Naive thymus-derived CD8-positive, alpha-beta T cell (primary cell): Measurements from ENCODE around the gene SLC2A9. TPM values are rescaled to one million over a fixed set of nuclear protein-coding genes. Genes with fewer than 3 reads are reported as not detected.

Experiments used
- ATAC-seq, 2 donors: fragments of 150-1000 bp; cut with Tn5 transposase in 1 of 2; sonication (Bioruptor Pico), chemical (Tn5 transposase) in 1 of 2; 1 replicate in 1 of 2; 2 replicates in 1 of 2; pipeline ENCODE4 v1.10.0; 2021; ENCODE audit warnings: mild to moderate bottlenecking in 2 of 2, moderate library complexity in 2 of 2
- POLR2A ChIA-PET: fragments of 350-600 bp; sonication (Branson Sonifier 250); formaldehyde crosslinking; loops from one replicate; lab custom pipeline; 2021; ENCODE audit warnings: antibody characterized with exemption; lab: Charles Lee
- DNase-seq, 10 donors: peaks; one replicate each; pipeline versions ENCODE4 v3.0.0 to v3.0.0-alpha.2; 2020 to 2022
- H3K27ac Mint-ChIP-seq, 10 donors: one replicate each; pipeline ENCODE4 v1.8.0; 2020 to 2022; ENCODE audit warnings: mild to moderate bottlenecking in 10 of 10, mixed read lengths in 10 of 10, moderate library complexity in 4 of 10, inconsistent platforms in 1 of 10
- H3K27me3 Mint-ChIP-seq, 5 donors: one replicate each; pipeline ENCODE4 v1.8.0; 2021 to 2022; ENCODE audit warnings: mixed read lengths in 5 of 5
- H3K36me3 Mint-ChIP-seq, 3 donors: one replicate each; pipeline ENCODE4 v1.8.0; 2020 to 2022; ENCODE audit warnings: mixed read lengths in 3 of 3, mild to moderate bottlenecking in 2 of 3, inconsistent platforms in 1 of 3
- H3K4me1 Mint-ChIP-seq, 4 donors: one replicate each; pipeline ENCODE4 v1.8.0; 2021 to 2022; ENCODE audit warnings: mixed read lengths in 4 of 4
- H3K4me3 Mint-ChIP-seq, 10 donors: one replicate each; pipeline ENCODE4 v1.8.0; 2020 to 2022; ENCODE audit warnings: mild to moderate bottlenecking in 10 of 10, mixed read lengths in 10 of 10, moderate library complexity in 6 of 10, inconsistent platforms in 1 of 10
- H3K9me3 Mint-ChIP-seq, 9 donors: one replicate each; pipeline ENCODE4 v1.8.0; 2020 to 2022; ENCODE audit warnings: mixed read lengths in 9 of 9, mild to moderate bottlenecking in 3 of 9, inconsistent platforms in 1 of 9, moderate library complexity in 1 of 9
- polyA plus RNA-seq, 3 donors: library from polyadenylated mRNA; unstranded; fragments of 300-500 nt; fragmentation: Illumina TruSeq; gene quantifications; one replicate each; pipeline ENCODE4 v1.2.3, GENCODE V29; 2021
- total RNA-seq, 8 experiments: library from RNA in 2 of 8; stranded (reverse) in 2 of 8; gene quantifications; one replicate each; pipeline ENCODE4 v1.2.3 and lab custom pipeline; 2021 to 2026

Gene SLC2A9
- total and polyA plus RNA-seq, 5 experiments from 2014 or later: 0.37 to 3.4 (median 1.9) TPM; not detected in 1

- Mint-ChIP-seq H3K27ac (no peak overlapping the region), H3K9me3 (no peaks in the 10 kb centered on the region), H3K27me3 (peaks cover 0 to 11% (median 3%) of the 10 kb centered on the region in 5 donors)
Observed at GRCh38 chr4:10025230-10025806, 4.0 kb upstream of the SLC2A9 start.

GRCh38 chr4:10024303-10024702, 3.0 kb upstream of the SLC2A9 start:
- Mint-ChIP-seq H3K9me3 (no peaks in the 10 kb centered on the region), H3K4me1 (peaks cover 1 to 20% (median 7%) of the 10 kb centered on the region in 4 donors), H3K36me3 (no peaks in the 10 kb centered on the region), H3K27ac (no peak overlapping the region), H3K4me3 (no peak overlapping the region), H3K27me3 (peaks cover 0 to 12% (median 3%) of the 10 kb centered on the region in 5 donors)
- no peak for DNase-seq
- POLR2A ChIA-PET: no interaction called here
- no peak for ATAC-seq

More at GRCh38 chr4:10025230-10025806, 4.0 kb upstream of the SLC2A9 start:
- no peak for ATAC-seq
- Mint-ChIP-seq H3K36me3 (no peaks in the 10 kb centered on the region), H3K4me3 (no peak overlapping the region), H3K4me1 (peaks cover 0 to 11% (median 0%) of the 10 kb centered on the region in 4 donors)
- DNase-seq: no peak
- POLR2A ChIA-PET: no interaction called here

- no peak overlapping the region for H3K4me3 Mint-ChIP-seq
Observed at GRCh38 chr4:10023806-10024205, 2.5 kb upstream of the SLC2A9 start.

GRCh38 chr4:10023050-10023419, 1.7 kb upstream of the SLC2A9 start:
- peak overlapping the region in 1 of 10 donors; percentile 43 for H3K27ac Mint-ChIP-seq
- H3K9me3 Mint-ChIP-seq: no peaks in the 10 kb centered on the region
- POLR2A ChIA-PET: no interaction called here
- H3K4me3 Mint-ChIP-seq: no peak overlapping the region
- ATAC-seq (no peak), DNase-seq (no peak)
- H3K4me1 Mint-ChIP-seq: peaks cover 3 to 32% (median 17%) of the 10 kb centered on the region in 4 donors
- H3K36me3 Mint-ChIP-seq: no peaks in the 10 kb centered on the region
- H3K27me3 Mint-ChIP-seq: peaks cover 0 to 11% (median 3%) of the 10 kb centered on the region in 5 donors

More at GRCh38 chr4:10023806-10024205, 2.5 kb upstream of the SLC2A9 start:
- no peak for DNase-seq
- Mint-ChIP-seq H3K27ac (no peak overlapping the region), H3K4me1 (peaks cover 1 to 25% (median 12%) of the 10 kb centered on the region in 4 donors), H3K27me3 (peaks cover 0 to 11% (median 3%) of the 10 kb centered on the region in 5 donors), H3K9me3 (no peaks in the 10 kb centered on the region), H3K36me3 (no peaks in the 10 kb centered on the region)
- no peak for ATAC-seq
- POLR2A ChIA-PET: no interaction called here

GRCh38 chr4:10022346-10023049, 1.2 kb upstream of the SLC2A9 start:
- Mint-ChIP-seq H3K27me3 (peaks cover 0 to 11% (median 2%) of the 10 kb centered on the region in 5 donors), H3K4me3 (no peak overlapping the region), H3K4me1 (peaks cover 4 to 32% (median 17%) of the 10 kb centered on the region in 4 donors), H3K27ac (peak overlapping the region in 2 of 10 donors; percentile 21 to 51), H3K9me3 (no peaks in the 10 kb centered on the region), H3K36me3 (no peaks in the 10 kb centered on the region)
- ATAC-seq (no peak), DNase-seq (no peak)
- POLR2A ChIA-PET: no interaction called here

- no peak overlapping the region for H3K4me3 Mint-ChIP-seq
- ATAC-seq (no peak), DNase-seq (no peak)
- peaks cover 0 to 11% (median 0%) of the 10 kb centered on the region in 5 donors for H3K27me3 Mint-ChIP-seq
- peak overlapping the region in 1 of 10 donors; percentile 27 for H3K27ac Mint-ChIP-seq
- no peaks in the 10 kb centered on the region for H3K9me3 Mint-ChIP-seq
- peaks cover 4 to 32% (median 17%) of the 10 kb centered on the region in 4 donors for H3K4me1 Mint-ChIP-seq
- POLR2A ChIA-PET: interaction anchor here (0.7 kb wide), 1 partner anchor 438 kb away, joined by 3 read pairs; no protein-coding TSS in a partner anchor
- no peaks in the 10 kb centered on the region for H3K36me3 Mint-ChIP-seq
Observed at GRCh38 chr4:10021653-10022023, 341 bp upstream of the SLC2A9 start.

GRCh38 chr4:10020106-10020505, 1.2 kb downstream of the SLC2A9 start:
- POLR2A ChIA-PET: interaction anchor here (0.6 to 1.4 kb wide), 5 partner anchors 46 to 134 kb away, joined by 3 to 6 read pairs (median 3); no protein-coding TSS in a partner anchor
- peak overlapping the region in 8 of 10 donors; percentile 6 to 99 (median 92) for H3K27ac Mint-ChIP-seq
- peaks cover 0 to 1% (median 0%) of the 10 kb centered on the region in 5 donors for H3K27me3 Mint-ChIP-seq

GRCh38 chr4:10019521-10020051, 1.7 kb downstream of the SLC2A9 start:
- Mint-ChIP-seq H3K4me1 (peaks cover 4 to 32% (median 17%) of the 10 kb centered on the region in 4 donors), H3K36me3 (no peaks in the 10 kb centered on the region), H3K9me3 (no peaks in the 10 kb centered on the region), H3K27ac (peak overlapping the region; percentile 74 to 99 (median 96)), H3K4me3 (peak overlapping the region; percentile 73 to 94 (median 90)), H3K27me3 (peaks cover 0 to 1% (median 0%) of the 10 kb centered on the region in 5 donors)
- DNase-seq: no peak
- no peak for ATAC-seq
- POLR2A ChIA-PET: interaction anchor here (0.6 to 1.4 kb wide), 7 partner anchors 8 to 134 kb away, joined by 3 to 6 read pairs (median 4); partner anchors contain the start of gene WDR1

More at GRCh38 chr4:10020106-10020505, 1.2 kb downstream of the SLC2A9 start:
- no peak for ATAC-seq
- Mint-ChIP-seq H3K4me3 (peak overlapping the region in 7 of 10 donors; percentile 6 to 94 (median 36)), H3K9me3 (no peaks in the 10 kb centered on the region), H3K4me1 (peaks cover 4 to 32% (median 17%) of the 10 kb centered on the region in 4 donors), H3K36me3 (no peaks in the 10 kb centered on the region)
- DNase-seq: no peak

- peaks cover 4 to 28% (median 17%) of the 10 kb centered on the region in 4 donors for H3K4me1 Mint-ChIP-seq
- no peaks in the 10 kb centered on the region for H3K9me3 Mint-ChIP-seq
- DNase-seq: peak; percentile 84 to 97 (median 93)
- peak overlapping the region; percentile 74 to 99 (median 96) for H3K27ac Mint-ChIP-seq
- peak overlapping the region; percentile 73 to 94 (median 90) for H3K4me3 Mint-ChIP-seq
- peak; percentile 99 for ATAC-seq
- POLR2A ChIA-PET: interaction anchor here (0.7 to 1.2 kb wide), 4 partner anchors 9 to 1387 kb away, joined by 3 to 4 read pairs (median 4); partner anchors contain the start of gene WDR1
- H3K27me3 Mint-ChIP-seq: peaks cover 0 to 1% (median 0%) of the 10 kb centered on the region in 5 donors
- H3K36me3 Mint-ChIP-seq: no peaks in the 10 kb centered on the region
Observed at GRCh38 chr4:10018818-10019461, 2.4 kb downstream of the SLC2A9 start.

GRCh38 chr4:10017037-10017893, 4.0 kb downstream of the SLC2A9 start:
- POLR2A ChIA-PET: no interaction called here
- Mint-ChIP-seq H3K36me3 (no peaks in the 10 kb centered on the region), H3K4me1 (peaks cover 4 to 21% (median 17%) of the 10 kb centered on the region in 4 donors), H3K4me3 (peak overlapping the region in 3 of 10 donors; percentile 12 to 39 (median 24)), H3K27me3 (peaks cover 0 to 1% (median 0%) of the 10 kb centered on the region in 5 donors), H3K9me3 (no peaks in the 10 kb centered on the region), H3K27ac (peak overlapping the region in 2 of 10 donors; percentile 52 to 93)
- DNase-seq (no peak), ATAC-seq (no peak)

- Mint-ChIP-seq H3K27ac (no peak overlapping the region), H3K27me3 (peaks cover 0 to 1% (median 0%) of the 10 kb centered on the region in 5 donors), H3K36me3 (no peaks in the 10 kb centered on the region), H3K4me1 (peaks cover 4 to 20% (median 17%) of the 10 kb centered on the region in 4 donors), H3K9me3 (no peaks in the 10 kb centered on the region), H3K4me3 (no peak overlapping the region)
- POLR2A ChIA-PET: no interaction called here
- DNase-seq (no peak), ATAC-seq (no peak)
Observed at GRCh38 chr4:10016169-10016568, 5.1 kb downstream of the SLC2A9 start.
